Measurements from ENCODE around the gene RRAS2. TPM values are rescaled to one million over a fixed set of nuclear protein-coding genes. Genes with fewer than 3 reads are reported as not detected.

Gene RRAS2
- total RNA-seq, 2 experiments from 2014 or later = 36.6 to 36.8 TPM

DNA sequence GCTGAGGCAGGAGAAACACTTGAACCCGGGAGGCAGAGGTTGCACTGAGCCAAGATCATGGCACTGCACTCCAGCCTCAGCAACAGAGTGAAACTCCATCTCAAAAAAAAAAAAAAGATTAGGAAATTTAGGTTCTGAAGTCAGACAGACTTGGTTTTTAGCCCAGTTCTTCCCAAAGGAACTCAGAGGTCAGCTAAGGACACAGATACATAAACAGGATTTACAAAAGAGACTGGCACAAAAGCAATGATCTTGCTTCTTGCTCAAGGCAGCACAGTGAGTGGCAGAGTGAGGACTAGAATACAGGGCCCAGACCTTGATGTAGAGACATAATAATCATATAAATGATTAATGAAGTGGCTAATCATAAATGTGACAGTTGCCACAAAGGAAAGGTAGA lies 25.4 kb upstream of the RRAS2 start:
- no peak for DNase-seq
- Mint-ChIP-seq H3K4me3 (no peak overlapping the region), H3K27me3 (ENCODE audit: low read depth) (peaks cover 10% of the 10 kb centered on the region), H3K4me1 (ENCODE audit: low read depth) (no peaks in the 10 kb centered on the region), H3K9me3 (no peaks in the 10 kb centered on the region), H3K27ac (no peak overlapping the region), H3K36me3 (ENCODE audit: low read depth) (no peaks in the 10 kb centered on the region)
- intact Hi-C loops (cut with micrococcal nuclease) = no loop called here
- CTCF ChIA-PET = interaction anchor here (0.6 to 1.5 kb wide), 2 partner anchors 71 to 76 kb away, joined by 3 to 4 read pairs; no protein-coding TSS in a partner anchor

DNA sequence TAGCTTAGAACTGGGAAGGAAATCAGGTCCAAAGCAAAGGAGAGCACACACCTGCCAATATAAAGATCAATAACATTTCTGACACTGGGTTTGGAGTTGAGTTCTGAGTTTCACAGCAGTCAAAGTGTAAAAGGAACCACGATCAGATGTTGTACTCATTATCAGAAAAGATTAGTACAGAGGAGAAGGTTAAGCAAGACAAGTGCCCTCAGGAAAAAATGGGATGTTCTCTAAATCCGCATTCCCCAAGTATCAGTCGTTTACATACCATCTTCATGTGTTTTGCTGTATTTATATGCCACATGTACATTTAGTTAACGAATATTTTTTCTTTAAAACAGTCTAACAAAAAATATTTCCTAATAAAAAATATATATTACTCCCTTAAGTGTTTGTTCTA lies 23.0 kb upstream of the RRAS2 start:
- no peaks in the 10 kb centered on the region for H3K9me3 Mint-ChIP-seq
- peaks cover 6% of the 10 kb centered on the region for H3K4me1 Mint-ChIP-seq (ENCODE audit: low read depth)
- peaks cover 19% of the 10 kb centered on the region for H3K27me3 Mint-ChIP-seq (ENCODE audit: low read depth)
- intact Hi-C loops (cut with micrococcal nuclease) = loop anchor here (1.0 kb wide), 1 partner anchor 33 kb away; no protein-coding TSS in a partner anchor
- no peak overlapping the region for H3K27ac Mint-ChIP-seq
- H3K36me3 Mint-ChIP-seq (ENCODE audit: low read depth) = no peaks in the 10 kb centered on the region
- CTCF ChIA-PET = no interaction called here
- no peak for DNase-seq
- H3K4me3 Mint-ChIP-seq = no peak overlapping the region

DNA sequence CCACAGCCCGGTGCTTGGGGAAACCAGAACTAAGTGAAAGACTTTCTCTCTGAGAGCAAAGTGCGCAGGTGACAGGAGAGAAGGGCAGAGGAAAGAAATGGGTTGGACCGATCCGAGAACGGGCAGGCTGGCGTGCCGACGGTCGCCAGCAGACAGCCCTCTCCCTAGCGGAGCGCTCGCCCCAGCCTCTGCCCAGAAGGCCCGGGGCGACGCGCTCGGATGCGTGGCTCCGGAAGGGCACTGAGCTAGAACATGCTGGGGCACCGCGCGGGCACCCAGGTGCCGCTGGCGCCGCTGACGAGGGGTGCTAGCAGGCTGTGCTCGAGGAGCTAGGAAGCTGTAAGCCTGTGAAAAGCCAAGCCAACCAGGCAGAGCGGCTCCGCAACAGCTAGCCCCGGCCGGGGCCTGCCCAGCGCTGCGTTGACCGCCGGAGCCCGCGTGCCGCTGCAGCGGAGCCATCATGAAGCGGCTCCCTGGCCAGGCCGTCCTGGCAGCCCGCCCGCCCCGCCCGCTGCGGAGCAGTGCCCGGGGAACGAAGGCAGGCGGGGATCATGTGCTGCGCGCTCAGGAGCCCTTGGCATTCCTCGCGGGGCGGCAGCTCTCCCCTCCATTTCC lies 22.1 kb upstream of the RRAS2 start:
- no peak overlapping the region for H3K27ac Mint-ChIP-seq
- H3K4me3 Mint-ChIP-seq = peak overlapping the region; percentile 71
- no peaks in the 10 kb centered on the region for H3K36me3 Mint-ChIP-seq (ENCODE audit: low read depth)
- CTCF ChIA-PET = interaction anchor here (0.9 kb wide), 2 partner anchors 75 to 76 kb away, joined by 3 to 4 read pairs; no protein-coding TSS in a partner anchor
- H3K9me3 Mint-ChIP-seq = no peaks in the 10 kb centered on the region
- H3K27me3 Mint-ChIP-seq (ENCODE audit: low read depth) = peaks cover 19% of the 10 kb centered on the region
- DNase-seq = peak; percentile 51
- intact Hi-C loops (cut with micrococcal nuclease) = loop anchor here (1.0 kb wide), 1 partner anchor 34 kb away; no protein-coding TSS in a partner anchor
- peaks cover 7% of the 10 kb centered on the region for H3K4me1 Mint-ChIP-seq (ENCODE audit: low read depth)

DNA sequence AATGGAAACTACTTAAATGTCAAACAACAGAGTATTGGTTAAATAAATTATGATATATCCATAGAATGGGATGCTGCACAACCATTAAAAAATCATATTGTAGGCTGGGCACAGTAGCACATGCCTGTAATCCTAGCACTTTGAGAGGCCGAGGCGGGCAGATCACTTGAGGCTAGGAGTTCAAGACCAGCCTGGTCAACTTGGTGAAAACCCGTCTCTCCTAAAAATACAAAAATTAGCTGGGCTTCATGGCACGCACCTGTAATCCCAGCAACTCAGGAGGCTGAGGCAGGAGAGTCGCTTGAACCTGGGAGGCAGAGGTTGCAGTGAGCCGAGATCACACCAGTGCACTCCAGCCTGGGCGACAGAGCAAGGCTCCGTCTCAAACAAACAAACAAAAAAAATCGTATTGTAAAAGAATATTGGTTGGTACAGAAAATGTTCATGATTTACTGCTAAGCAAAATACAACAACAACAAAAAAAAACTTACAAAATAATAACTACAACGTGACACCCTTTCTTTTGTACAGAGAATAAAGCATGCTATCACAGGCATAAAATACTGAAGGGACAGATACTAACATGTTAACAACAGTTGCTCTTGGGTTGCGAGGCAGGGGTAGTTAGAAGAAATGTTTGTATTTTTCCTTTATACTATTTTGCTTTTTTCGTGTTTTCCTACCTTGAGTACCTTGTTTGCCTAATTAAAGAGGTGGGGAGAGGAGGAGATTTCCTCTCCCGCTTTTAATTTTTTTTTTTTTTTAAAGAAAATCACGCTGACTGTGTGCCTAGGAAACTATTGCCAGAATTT lies 21.3 kb upstream of the RRAS2 start:
- no peak for DNase-seq
- no peaks in the 10 kb centered on the region for H3K36me3 Mint-ChIP-seq (ENCODE audit: low read depth)
- intact Hi-C loops (cut with micrococcal nuclease) = no loop called here

DNA sequence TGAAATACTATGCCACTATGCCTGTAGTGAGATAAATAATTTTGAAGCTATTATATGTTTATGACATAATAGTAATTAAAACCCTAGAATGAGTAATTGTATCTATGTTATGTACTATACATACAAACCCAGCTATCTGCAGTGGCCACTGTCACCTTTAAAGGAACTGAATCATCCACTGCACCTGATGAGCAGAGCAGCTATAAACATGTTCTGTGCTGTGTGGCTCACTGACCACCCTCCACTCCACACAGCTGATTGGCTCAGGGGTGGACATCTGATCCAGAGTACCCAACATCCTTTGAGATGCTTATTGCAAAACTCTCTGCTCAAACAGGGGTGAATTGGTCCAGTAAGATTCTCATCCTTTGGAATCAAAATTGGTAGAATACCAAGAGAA lies 19.2 kb upstream of the RRAS2 start:
- H3K27ac Mint-ChIP-seq = no peak overlapping the region
- peaks cover 34% of the 10 kb centered on the region for H3K4me1 Mint-ChIP-seq (ENCODE audit: low read depth)
- DNase-seq = peak; percentile 6
- H3K27me3 Mint-ChIP-seq (ENCODE audit: low read depth) = peaks cover 19% of the 10 kb centered on the region
- no peaks in the 10 kb centered on the region for H3K36me3 Mint-ChIP-seq (ENCODE audit: low read depth)
- CTCF ChIA-PET = interaction anchor here (0.6 to 1.6 kb wide), 6 partner anchors 45 to 1887 kb away, joined by 3 to 7 read pairs (median 3); no protein-coding TSS in a partner anchor
- intact Hi-C loops (cut with micrococcal nuclease) = loop anchor here (5.0 to 10.0 kb wide), 2 partner anchors 119 to 387 kb away; partner anchors contain the start of gene COPB1
- H3K9me3 Mint-ChIP-seq = no peaks in the 10 kb centered on the region
- H3K4me3 Mint-ChIP-seq = no peak overlapping the region

More for the DNA sequence above, 21.3 kb upstream of the RRAS2 start:
- Mint-ChIP-seq H3K9me3 (no peaks in the 10 kb centered on the region), H3K27ac (no peak overlapping the region), H3K4me1 (ENCODE audit: low read depth) (peaks cover 12% of the 10 kb centered on the region), H3K4me3 (peak overlapping the region; percentile 71), H3K27me3 (ENCODE audit: low read depth) (peaks cover 19% of the 10 kb centered on the region)
- CTCF ChIA-PET = interaction anchor here (0.9 kb wide), 2 partner anchors 76 kb away, joined by 3 to 4 read pairs; no protein-coding TSS in a partner anchor

DNA sequence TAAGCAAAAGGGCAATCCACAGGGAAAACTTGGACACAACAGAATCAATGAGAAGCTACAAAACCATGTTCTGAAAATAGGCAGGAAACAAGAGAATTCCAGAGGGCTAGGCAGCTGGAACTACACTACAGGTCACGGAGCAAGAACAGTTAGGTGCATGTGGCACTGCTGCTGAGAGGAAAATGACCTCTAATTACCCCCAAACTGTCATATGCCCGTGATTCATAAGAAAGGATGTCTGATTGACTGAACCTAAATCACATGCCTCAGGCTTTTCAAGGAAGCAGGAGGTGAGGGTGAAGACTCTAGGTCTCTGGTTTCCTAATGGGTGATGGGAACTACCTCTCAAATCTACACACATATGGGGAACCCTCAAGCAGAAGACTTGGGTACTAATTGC lies 17.9 kb upstream of the RRAS2 start:
- H3K36me3 Mint-ChIP-seq (ENCODE audit: low read depth) = no peaks in the 10 kb centered on the region

DNA sequence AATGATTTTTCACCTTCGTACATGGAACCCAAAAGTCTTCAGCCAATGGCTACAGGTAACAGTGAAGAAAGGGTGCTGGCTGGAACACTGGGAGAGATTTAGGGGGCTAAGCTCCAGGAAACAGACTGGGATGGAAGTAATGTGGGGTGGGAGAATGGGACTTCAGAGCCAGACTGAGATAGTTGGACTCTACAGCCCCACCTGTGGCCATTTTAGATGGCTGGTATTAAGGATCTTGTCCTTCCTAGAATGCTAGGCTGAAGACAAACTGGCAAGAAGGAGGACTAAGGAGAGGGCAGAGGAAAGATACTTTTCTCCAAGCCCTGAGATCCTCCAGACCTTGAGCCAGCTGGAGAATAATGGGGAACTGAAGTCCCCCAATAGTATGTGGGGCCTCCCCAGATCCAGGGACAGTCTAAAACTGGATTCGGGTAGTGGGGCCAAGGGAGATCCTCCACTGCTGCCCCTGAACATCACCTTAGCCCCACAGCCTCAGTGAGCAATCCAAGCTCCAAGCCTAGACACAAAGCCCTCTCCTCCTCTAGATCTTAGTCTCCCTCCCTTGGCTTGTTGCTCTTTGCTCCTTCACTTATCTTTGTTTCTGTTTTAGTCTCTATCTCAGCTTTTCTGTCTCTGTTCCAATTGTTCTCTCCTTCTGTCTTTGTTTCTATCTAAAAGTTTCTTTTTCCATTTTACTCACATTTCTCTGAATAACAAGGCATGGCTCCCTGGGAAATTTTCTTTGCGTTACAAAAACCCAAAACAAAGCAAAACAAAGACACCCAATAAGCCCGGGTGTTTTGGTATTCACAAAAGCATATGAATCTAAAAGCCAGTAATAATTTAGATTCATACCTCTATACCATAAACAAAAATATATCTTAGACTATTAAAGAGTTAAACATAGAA lies 16.2 kb upstream of the RRAS2 start:
- Mint-ChIP-seq H3K4me1 (ENCODE audit: low read depth) (peaks cover 49% of the 10 kb centered on the region), H3K4me3 (peak overlapping the region; percentile 1), H3K27ac (peak overlapping the region; percentile 72)

More for the DNA sequence above, 17.9 kb upstream of the RRAS2 start:
- intact Hi-C loops (cut with micrococcal nuclease) = loop anchor here (5.0 to 10.0 kb wide), 2 partner anchors 120 to 388 kb away; partner anchors contain the start of gene COPB1
- CTCF ChIA-PET = interaction anchor here (0.7 to 1.6 kb wide), 3 partner anchors 36 to 78 kb away, joined by 3 to 7 read pairs (median 6); no protein-coding TSS in a partner anchor
- Mint-ChIP-seq H3K4me1 (ENCODE audit: low read depth) (peaks cover 36% of the 10 kb centered on the region), H3K9me3 (no peaks in the 10 kb centered on the region), H3K27ac (no peak overlapping the region), H3K4me3 (no peak overlapping the region), H3K27me3 (ENCODE audit: low read depth) (peaks cover 18% of the 10 kb centered on the region)
- DNase-seq = no peak

DNA sequence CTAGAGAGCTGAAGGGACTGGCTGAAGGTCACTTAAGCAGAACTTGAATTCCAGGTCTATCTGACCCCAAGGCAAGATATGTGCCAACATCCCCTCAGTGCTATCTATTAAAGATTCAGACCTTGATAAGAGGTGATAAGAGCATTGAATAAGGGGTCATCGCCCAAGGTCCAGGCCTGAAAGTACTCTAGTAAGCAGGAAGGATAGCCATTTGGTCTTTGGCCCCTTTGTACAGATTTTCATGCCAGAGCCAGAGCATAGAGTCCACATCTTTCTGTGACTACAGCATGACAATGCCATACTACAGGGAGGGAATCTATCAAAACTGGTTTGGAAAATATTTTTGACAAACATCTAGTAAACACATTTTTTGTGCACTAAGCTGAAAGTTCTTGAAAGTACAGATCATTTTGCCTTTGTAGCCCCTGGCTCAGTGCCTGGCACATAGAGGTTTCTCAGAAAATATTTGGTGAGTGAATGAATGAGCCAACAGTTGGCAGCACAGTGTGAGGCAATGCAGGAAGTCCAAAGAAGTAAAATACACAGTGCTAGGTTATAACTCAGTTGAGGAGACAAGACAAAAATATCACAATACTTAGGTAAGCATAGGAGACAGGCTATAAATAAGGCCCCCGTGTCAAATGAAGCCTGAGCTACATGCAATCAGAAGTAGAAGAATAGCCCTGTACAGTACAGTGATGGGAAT lies 15.1 kb upstream of the RRAS2 start:
- Mint-ChIP-seq H3K27ac (no peak overlapping the region), H3K4me3 (no peak overlapping the region), H3K9me3 (no peaks in the 10 kb centered on the region), H3K27me3 (ENCODE audit: low read depth) (peaks cover 7% of the 10 kb centered on the region), H3K4me1 (ENCODE audit: low read depth) (peaks cover 52% of the 10 kb centered on the region), H3K36me3 (ENCODE audit: low read depth) (no peaks in the 10 kb centered on the region)
- intact Hi-C loops (cut with micrococcal nuclease) = loop anchor here (2.0 to 10.0 kb wide), 3 partner anchors 37 to 391 kb away; no protein-coding TSS in a partner anchor
- DNase-seq = no peak
- CTCF ChIA-PET = interaction anchor here (0.9 to 2.5 kb wide), 5 partner anchors 45 to 81 kb away, joined by 3 to 10 read pairs (median 6); no protein-coding TSS in a partner anchor

More for the DNA sequence above, 16.2 kb upstream of the RRAS2 start:
- peaks cover 12% of the 10 kb centered on the region for H3K27me3 Mint-ChIP-seq (ENCODE audit: low read depth)
- CTCF ChIA-PET = interaction anchor here (0.9 to 2.5 kb wide), 6 partner anchors 11 to 80 kb away, joined by 3 to 10 read pairs (median 6); no protein-coding TSS in a partner anchor
- H3K9me3 Mint-ChIP-seq = no peaks in the 10 kb centered on the region
- DNase-seq = peak; percentile 37
- no peaks in the 10 kb centered on the region for H3K36me3 Mint-ChIP-seq (ENCODE audit: low read depth)
- intact Hi-C loops (cut with micrococcal nuclease) = loop anchor here (1.0 to 10.0 kb wide), 6 partner anchors 16 to 390 kb away; partner anchors contain the start of genes COPB1 and RRAS2

DNA sequence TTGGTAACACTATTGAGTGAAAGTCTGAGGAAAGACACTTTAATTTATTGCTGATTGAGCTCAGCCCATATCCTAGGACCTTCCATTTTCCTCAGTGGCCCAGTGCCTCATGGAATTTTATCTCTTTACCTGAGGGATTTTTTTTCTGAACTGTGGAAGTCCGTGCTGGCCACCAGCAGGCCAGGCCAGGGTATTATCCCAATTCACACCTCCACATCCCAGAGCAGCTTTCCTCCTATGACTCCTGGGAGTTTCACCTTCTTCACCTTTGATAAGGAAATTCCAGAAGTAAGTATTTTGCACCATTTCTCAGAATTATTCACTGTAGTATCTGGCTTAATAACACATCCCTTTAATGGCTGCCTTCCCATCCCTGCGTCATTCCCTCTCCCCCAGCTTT lies 13.0 kb upstream of the RRAS2 start:
- intact Hi-C loops (cut with micrococcal nuclease) = loop anchor here (10.0 kb wide), 1 partner anchor 393 kb away; no protein-coding TSS in a partner anchor
- Mint-ChIP-seq H3K4me3 (no peak overlapping the region), H3K27ac (no peak overlapping the region), H3K9me3 (no peaks in the 10 kb centered on the region), H3K4me1 (ENCODE audit: low read depth) (peaks cover 49% of the 10 kb centered on the region), H3K36me3 (ENCODE audit: low read depth) (no peaks in the 10 kb centered on the region), H3K27me3 (ENCODE audit: low read depth) (peaks cover under 1% of the 10 kb centered on the region)
- no peak for DNase-seq
- CTCF ChIA-PET = interaction anchor here (1.7 kb wide), 1 partner anchor 84 kb away, joined by 9 read pairs; no protein-coding TSS in a partner anchor

DNA sequence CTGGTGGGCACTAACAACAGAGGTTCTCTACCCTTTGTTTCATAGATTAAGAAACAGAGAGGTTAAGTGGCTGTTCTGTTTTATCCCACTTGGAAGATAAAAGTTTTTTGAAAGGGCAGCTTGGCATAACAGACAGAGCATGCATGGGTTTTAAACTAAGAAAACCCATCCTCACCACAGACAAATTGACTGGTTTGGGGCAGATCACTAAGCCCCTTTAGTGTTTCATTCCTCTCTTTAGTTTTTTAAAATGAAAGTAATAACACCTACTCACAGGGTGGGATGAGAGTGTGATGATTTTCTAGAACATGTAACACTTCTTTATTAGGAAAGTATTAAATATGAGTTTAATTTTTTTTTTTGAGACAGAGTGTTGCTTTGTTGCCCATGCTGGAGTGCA lies 12.3 kb upstream of the RRAS2 start:
- Mint-ChIP-seq H3K27ac (no peak overlapping the region), H3K4me3 (no peak overlapping the region), H3K36me3 (ENCODE audit: low read depth) (no peaks in the 10 kb centered on the region), H3K9me3 (no peaks in the 10 kb centered on the region), H3K27me3 (ENCODE audit: low read depth) (no peaks in the 10 kb centered on the region), H3K4me1 (ENCODE audit: low read depth) (peaks cover 47% of the 10 kb centered on the region)
- CTCF ChIA-PET = interaction anchor here (0.6 to 1.7 kb wide), 2 partner anchors 14 to 84 kb away, joined by 3 to 9 read pairs; no protein-coding TSS in a partner anchor
- intact Hi-C loops (cut with micrococcal nuclease) = loop anchor here (10.0 kb wide), 1 partner anchor 394 kb away; no protein-coding TSS in a partner anchor
- no peak for DNase-seq
